ENCODE measurements around the gene TMIGD1.
A peak's percentile ranks its signal among the peaks of the same experiment; 100 is the strongest.

The TMIGD1 gene, protein sequence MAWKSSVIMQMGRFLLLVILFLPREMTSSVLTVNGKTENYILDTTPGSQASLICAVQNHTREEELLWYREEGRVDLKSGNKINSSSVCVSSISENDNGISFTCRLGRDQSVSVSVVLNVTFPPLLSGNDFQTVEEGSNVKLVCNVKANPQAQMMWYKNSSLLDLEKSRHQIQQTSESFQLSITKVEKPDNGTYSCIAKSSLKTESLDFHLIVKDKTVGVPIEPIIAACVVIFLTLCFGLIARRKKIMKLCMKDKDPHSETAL

DNA sequence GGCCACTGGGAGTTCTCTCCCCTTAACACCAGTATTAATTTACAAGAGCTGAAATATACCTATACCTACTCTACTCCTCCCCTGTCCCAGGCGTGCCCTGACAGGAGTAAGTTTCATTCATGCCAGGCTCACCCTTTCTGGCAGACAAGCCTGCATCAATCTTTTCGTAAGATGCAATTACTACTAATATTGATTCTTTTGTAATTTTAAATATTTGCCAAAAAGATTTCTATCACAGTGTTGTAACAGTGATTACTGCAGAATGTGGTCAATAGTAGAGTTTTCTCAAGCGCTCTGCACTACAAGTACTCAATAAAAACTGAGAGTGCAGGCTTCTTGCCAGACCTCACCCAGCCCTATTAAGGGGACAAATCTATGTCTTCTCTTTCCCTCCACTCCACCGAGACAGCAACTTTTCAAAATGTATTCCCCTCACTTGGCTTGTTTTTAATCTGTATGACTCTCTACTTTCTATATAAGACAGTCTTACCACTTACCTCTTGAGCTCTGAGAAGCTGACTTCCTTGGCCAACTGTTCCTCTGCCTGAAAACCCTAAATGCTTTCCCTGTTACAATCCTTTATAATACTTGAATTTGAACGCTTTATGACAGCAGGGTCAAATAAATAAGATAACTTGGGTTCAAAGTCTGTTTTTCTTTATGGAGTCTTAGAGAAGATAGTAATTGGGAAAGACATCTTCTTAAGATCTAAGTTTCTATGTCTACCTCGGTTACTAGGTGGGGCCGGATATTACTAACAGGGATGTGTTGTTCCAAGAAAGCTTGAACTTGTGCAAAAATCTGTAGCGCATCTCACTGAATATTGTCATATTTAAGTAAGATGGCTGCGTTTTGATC, at the start of gene TMIGD1:
TMIGD1 (minus strand) TSS at position 555 of the 858 bp plus-strand sequence. CDS start 1,924 bp downstream, outside the sequence.
- no peak for DNase-seq

DNA sequence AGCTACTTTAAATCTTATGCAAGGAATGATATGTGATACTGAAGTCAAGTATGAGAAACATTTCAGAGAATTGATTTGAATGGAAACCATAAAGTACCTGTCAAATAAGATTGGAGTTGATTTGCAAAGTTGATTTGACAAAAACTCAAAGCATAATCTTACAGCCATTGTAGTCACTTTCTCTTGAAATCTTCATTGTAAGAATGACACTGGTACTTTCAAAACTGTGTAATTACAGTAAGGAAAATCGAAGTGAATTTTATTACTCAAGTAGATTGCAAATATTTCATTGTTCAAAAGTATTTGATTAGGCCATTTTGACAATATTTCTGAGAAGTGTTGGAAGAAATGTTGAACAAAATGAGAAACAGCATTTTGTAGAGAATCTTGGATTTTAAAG, 48.5 kb upstream of the TMIGD1 start:
- no peak for DNase-seq

GRCh38 chr17:30381340-30381659, 47.4 kb upstream of the TMIGD1 start:
- DNase-seq = no peak

DNA sequence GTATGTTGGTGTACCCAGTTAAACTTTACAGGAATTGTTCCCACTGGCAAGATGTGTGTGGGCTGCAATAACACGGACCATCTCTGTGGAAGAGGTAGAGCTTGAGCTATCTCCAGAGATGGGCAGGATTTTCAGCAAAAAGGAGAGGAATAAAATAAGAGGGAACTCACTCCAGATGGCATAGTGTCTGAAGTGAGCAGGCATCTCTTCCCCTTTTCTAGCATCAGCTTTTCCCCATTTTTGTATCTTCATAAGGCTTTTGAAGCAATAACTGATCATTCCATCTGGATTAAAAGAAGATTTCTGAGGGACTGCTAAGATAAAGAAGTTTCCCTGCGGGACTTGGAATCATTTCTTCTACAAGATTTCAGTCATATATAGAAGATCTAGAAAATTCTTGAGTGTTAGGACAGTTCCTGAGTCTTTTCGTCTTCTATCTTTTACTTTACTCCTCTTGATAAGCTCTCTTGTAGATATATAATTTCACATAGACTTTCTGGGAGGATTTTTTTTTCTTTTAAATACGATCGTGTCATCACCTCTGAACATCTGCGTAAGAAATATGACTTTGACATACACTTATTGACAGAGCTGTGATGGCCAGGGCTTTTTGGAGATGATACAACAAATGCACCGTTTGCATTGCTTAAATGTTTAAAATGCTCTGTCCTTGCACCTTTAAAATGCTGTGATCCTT, 46.9 kb upstream of the TMIGD1 start:
- no peak for DNase-seq

DNA sequence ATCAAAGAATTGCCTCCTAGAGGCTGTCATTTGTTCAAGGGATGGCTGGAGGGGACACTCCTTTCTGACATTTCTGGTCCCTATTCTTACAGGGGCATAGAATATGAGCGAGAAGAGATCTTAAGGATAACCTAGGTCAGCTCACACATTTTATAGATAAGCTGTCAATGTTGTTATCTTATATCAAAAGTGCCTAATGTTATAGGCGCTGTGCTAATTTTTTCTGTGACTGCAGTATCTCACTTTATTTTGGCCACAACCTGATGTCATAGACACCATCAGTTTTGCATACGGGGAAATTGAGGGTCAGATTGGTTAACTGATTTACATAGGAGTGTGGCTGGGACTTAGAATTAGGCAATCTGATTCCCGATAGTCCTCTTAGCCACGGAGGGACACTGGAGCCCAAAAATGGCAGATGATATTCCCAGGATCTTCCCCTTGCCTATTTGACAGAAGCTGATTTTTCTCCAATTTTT, 46.1 kb upstream of the TMIGD1 start:
- peak; percentile 9 for DNase-seq

DNA sequence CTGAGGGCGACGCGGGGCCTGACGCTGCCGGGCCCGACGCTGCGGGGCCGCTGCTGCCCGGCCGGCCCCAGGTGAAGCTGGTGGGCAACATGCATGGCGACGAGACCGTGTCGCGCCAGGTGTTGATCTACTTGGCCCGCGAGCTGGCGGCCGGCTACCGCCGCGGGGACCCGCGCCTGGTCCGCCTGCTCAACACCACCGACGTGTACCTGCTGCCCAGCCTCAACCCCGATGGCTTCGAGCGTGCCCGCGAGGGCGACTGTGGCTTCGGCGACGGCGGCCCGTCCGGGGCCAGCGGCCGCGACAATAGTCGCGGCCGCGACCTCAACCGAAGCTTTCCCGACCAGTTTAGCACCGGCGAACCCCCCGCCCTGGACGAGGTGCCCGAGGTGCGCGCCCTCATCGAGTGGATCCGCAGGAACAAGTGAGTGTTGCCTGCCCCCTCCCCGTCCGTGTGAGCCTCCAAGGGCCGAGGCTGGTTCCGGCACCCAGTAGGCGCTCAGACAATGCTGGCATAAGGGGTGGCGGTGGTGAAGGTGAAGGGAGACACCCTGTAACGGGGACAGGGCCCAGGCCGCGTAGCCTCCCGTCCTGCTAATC, 45.5 kb upstream of the TMIGD1 start:
- DNase-seq = peak; percentile 31

DNA sequence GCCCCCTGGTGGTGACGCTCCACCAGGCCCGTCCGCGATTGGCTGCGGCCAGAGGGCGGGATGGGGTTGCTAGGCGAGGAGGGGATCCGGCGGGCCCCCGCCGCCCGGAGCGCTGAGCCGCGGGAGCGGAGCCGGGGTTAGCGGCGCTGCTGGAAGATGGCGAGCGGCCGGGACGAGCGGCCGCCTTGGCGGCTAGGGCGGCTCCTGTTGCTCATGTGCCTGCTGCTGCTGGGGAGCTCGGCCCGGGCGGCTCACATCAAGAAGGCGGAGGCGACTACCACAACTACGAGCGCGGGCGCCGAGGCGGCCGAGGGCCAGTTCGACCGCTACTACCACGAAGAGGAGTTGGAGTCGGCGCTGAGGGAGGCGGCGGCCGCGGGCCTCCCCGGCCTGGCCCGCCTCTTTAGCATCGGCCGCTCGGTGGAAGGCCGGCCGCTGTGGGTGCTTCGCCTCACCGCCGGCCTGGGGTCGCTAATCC, 45.0 kb upstream of the TMIGD1 start, which contains the start of gene CPD:
CPD (plus strand) TSS at position 103 of the 478 bp plus-strand sequence; CDS start at position 157, 54 bp downstream.
- DNase-seq = peak; percentile 96

DNA sequence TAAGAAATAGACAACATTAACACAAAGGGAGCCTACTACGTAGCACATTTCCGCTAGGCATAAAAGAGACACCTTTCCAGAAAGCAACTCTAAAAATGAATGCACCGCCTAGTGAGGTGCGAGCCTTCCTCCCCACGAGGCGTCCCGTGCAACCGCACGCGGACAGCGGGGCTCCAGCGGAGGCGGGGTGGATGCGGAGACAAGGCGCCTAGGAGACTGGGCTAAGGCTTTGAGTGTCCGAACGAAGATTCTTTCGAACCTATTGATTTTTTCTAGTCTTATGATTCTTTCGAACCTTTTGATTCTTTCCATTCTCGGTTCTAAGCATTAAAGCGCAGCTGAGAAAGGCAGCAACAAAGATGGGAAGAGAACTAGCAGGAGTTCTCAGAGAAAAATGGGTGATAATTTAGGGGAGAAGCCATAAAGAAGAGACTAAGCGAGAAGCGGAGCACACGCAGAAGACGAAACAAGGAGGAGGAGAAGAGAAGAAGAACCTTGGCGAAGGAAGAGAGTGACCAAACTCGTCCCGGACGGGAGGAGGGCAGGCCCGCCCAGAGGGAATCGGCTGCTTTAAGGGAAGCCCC, 44.5 kb upstream of the TMIGD1 start:
- DNase-seq = peak; percentile 62

DNA sequence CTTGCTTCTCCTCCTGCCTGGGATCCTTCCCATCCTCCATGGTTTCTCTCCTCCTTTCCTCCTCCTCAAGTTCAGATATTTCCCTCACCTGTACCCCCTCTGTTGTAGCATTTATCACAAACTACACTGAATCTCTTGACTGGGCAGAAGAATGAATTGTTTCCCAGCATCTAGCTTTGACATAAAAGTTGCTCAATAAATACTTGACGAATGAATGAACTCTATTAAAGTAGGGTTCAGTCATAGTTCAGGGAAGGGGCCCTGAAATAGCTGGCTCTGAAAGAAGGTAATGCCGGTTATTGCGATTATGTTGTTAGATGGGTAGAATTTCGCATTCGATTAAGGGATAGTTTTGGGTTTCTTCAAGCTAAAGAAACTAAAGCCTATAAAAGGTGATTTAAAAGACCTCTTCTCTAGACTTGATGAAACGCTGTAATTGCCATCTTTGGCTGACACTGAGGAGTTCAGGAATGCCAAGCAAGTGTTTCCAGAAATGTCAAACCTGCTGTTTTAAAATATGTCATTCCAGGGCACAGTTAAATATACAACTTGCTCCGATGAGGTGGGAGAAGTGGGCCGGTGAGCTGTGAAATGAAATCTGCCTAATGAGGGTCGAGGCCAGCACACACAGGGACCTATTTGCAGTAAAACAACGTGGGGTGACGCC, 43.9 kb upstream of the TMIGD1 start:
- DNase-seq = no peak

- DNase-seq = no peak
These were observed 43.0 kb upstream of the TMIGD1 start for GRCh38 chr17:30376621-30377452.

DNA sequence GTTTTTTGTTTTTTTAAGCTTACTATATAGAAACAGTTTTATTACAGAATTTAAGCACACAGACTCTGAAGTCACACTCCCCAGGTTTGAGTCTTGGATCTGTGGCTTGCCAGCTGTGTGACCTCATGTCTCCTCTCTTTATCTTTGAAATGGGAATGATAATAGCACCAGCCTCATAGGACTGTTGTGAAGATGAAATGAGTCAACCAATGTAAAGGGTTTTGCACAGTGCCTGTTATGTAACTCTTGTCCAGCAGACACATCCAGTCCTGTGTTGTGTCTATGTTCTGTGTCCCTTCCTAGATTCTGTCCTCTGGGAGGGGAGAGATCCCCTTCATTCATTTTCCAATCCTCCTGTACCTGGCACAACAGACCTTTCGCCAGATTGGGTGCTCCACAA, 41.8 kb upstream of the TMIGD1 start:
- DNase-seq = no peak

DNA sequence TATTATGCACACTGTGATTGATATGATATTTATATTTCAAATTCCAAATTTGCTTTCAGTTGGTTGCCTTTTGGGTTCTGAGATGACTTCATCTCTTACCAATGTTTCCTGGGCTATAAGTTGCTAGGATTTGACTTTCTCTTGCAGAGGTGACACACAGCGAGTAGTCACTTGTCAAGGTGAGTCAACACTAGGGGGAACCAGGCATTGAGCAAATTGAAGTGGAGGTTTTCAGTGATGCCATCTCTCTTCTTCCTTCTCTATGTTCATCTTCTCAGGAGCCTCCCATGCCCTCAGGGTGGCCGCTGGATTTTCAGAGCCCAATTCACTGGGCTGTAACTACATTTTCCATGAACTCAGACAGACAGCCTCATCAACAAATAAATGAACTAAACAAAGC, 38.9 kb upstream of the TMIGD1 start:
- DNase-seq = peak; percentile 15

DNA sequence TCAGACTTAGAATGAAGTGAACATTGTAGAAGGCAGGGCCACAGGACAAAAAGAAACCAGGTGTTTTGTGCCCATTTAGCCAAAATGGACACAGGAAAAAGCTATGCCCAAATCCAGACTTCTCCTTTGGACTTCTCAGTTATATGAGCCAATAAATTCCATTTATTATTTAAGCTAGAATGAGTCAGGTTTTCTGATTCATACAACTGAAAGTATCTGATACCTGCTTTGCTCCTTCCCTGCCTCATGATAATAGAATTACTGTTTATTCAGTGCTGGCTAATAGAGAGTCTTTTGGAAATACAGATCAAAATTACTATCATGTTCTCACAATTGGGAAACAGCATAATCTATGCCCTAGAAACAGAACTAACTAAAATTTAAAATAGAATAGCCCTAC, 36.1 kb upstream of the TMIGD1 start:
- DNase-seq = no peak

DNA sequence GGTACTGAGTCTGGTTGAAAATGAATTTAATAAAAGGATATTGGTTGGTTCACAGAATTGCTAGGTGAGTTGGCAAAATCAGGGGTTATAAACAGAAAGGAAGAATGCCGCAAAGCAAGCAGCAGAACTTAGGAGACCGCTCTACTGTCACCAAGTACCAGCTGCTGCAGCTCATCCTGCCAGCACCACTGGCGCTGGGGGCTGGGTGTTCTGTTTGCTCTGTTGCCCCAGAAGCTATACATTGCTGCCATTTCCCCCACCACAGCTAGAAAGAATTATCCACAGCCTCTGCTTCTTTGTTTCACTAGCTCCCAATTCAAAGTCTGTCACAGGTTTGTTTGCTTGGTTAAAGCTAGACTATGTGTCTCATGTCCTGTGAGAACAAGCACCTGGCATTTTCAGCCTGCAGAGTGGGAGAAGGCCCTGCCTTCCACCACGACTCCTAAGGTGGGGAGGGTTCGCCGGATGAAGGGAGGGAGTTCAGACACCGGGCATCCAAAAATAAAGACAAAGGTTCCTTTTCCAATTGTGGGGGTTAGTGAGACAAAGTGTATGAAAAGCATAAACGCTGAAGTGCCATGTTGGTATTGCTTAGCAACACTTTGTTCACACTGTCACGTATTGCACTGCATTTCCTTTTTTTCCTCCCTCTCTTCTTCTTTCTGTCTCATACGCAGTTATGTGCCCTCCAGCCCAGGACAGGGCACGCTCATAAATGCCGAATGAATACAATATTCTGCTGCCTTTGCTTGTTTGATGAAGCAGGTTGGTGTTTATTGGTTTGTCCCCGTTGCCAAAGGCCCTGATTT, 35.3 kb upstream of the TMIGD1 start:
- no peak for DNase-seq

DNA sequence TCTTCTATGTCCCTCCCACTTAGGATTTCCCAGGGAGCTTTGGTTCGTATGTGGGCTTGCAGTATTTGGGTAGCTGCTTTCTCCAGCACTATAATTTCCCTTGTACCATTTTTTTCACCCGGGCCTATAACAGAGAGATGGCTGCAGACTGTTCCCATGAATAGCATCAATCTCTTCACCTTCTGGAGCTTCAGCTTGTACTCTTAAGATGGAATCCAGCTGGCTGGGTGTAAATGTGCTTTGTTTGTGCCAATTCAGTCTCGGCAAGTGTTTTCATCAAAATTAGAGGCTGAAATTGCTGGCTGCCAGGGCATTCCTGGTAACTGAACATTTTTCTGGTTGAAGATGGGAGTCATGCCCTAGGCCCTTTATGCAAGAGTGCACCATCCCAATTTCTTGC, 32.7 kb upstream of the TMIGD1 start:
- no peak for DNase-seq

DNA sequence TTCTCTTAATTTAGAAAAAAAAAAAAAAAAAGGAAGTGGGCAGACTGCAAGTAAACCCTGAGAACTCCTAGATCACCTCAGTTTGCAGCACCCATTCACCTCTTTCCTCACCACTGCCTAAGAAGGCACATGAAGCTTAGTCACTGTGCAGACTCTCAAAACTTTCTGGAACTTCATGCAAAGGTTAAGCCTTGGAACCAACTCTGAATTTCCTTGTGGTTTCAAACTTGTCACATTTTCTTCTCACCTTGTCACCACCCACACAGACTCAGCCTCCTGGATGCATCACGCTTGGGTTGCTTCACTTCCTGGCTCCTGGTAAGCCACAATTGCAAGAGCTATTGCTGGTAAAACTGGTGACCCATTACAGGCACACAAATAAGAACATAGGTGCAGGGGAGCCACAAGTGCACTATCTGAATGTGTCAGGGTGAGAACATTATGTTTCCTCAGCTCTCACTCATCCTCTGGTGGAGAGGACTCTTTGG, 29.9 kb upstream of the TMIGD1 start:
- peak; percentile 39 for DNase-seq

DNA sequence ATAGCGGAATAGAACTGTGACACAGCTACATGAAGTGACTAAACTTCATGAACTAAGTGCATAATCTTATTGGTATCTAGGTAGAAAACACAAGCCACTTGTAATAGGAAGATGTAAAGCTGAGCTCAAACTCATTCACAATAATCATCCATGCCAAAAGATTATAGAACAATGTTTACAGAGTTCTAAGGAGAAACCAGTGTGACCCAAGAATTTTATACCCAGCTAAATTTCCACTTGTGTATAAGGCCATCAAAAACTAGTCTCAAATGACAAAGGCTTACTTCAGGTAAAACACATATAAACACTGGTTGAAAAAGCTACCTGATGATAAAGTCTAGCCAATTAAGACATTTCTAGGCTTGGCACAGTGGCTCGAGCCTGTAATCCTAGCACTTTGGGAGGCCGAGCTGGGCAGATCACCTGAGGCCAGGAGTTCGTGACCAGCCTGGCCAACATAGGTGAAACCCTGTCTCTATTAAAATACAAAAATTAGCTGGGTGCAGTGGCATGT, 28.0 kb upstream of the TMIGD1 start:
- no peak for DNase-seq

DNA sequence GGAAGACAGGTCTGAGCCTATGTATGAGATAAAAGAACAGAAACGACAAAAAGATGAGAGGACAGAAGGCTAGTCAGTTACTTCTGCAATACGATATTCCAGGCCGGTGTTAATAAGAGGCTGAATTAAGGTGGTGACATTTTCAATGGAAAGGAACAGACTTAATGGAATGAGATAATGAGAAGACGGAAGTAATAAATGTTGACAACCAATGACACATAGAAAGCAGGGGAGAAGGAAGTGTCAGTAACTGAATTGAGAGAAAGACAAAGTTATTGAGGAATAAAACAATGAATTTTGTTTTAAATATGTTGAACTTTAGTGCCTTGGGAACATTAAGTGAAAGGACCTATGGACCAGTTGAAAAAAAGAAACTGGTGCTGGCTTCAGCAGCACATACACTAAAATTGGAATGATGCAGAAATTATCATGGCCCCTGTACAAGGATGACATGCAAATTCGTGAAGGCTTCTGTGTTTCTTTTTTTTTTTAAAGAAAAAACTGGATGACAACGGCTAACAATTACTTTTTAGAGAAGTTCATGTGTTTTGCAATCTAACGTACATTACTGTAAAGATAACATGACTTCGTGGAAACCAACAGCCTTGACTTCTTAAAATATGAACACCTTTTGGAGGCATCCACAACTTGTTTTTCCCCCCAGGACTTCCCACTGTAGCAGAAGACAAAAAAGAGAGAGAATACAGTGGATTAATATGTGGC, 26.4 kb upstream of the TMIGD1 start:
- no peak for DNase-seq
